Activated naive CD4-positive, alpha-beta T cell treated with anti-CD3 and anti-CD28 coated beads, Interleukin-2, amount 50 U/mL, for 24 hours (primary cell): Measurements from ENCODE around the gene HNRNPL.
"Not testable (repeated sequence)": the region's sequence is repeated elsewhere in the genome, so short reads cannot be mapped to it uniquely, and the experiment has no call there.

Experiments
- H3K27ac Mint-ChIP-seq: one replicate; pipeline ENCODE4 v1.8.0; 2021; ENCODE audit warnings: mild to moderate bottlenecking, mixed read lengths
- H3K27me3 Mint-ChIP-seq: one replicate; pipeline ENCODE4 v1.8.0; 2021; ENCODE audit warnings: mixed read lengths
- H3K36me3 Mint-ChIP-seq: one replicate; pipeline ENCODE4 v1.8.0; 2021; ENCODE audit warnings: mixed read lengths
- H3K4me1 Mint-ChIP-seq: one replicate; pipeline ENCODE4 v1.8.0; 2021; ENCODE audit warnings: mixed read lengths
- H3K4me3 Mint-ChIP-seq: one replicate; pipeline ENCODE4 v1.8.0; 2021; ENCODE audit warnings: mild to moderate bottlenecking, mixed read lengths
- H3K9me3 Mint-ChIP-seq: one replicate; pipeline ENCODE4 v1.8.0; 2021; ENCODE audit warnings: mixed read lengths

The HNRNPL gene

DNA sequence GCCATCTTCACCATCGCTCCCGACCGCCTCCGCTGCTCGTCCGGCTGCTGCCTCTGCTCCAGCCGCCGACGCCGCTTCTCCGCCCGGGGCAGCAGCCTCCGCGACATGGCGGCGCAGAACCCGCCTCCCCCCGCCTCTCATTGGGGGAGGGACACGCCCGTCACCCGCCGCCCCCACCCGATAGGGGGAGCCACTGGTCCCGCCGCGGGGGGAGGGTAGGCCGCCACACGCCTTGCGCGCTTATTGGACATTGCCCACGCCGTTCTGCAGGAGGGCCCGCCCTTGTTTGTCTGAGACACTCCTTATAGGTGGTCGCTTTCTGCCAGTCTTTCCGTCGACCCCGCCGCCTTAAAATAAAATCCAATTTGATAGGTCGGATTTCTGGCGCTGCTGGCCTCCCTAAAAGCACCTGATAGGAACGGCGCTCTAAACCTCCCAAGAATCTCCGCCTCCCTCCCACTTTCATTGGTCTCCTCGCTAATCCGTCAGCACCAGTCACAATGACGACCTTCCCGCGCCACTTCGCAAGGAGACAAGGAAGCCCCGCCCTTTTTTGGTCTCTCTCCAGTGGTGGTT is at the start of gene HNRNPL:
HNRNPL (minus strand) TSS at position 127 of the 576 bp plus-strand sequence; CDS start at position 107, 20 bp downstream.
- peak within 1 kb of the TSS; percentile 96 for H3K4me3 Mint-ChIP-seq
- H3K27ac Mint-ChIP-seq, result peak within 1 kb of the TSS; percentile 98
- H3K27me3 Mint-ChIP-seq, result no peaks in the 10 kb centered on the region
- H3K36me3 Mint-ChIP-seq, result peaks cover 22% of the 10 kb centered on the region
- H3K9me3 Mint-ChIP-seq, result no peaks in the 10 kb centered on the region
- peaks cover 55% of the 10 kb centered on the region for H3K4me1 Mint-ChIP-seq

DNA sequence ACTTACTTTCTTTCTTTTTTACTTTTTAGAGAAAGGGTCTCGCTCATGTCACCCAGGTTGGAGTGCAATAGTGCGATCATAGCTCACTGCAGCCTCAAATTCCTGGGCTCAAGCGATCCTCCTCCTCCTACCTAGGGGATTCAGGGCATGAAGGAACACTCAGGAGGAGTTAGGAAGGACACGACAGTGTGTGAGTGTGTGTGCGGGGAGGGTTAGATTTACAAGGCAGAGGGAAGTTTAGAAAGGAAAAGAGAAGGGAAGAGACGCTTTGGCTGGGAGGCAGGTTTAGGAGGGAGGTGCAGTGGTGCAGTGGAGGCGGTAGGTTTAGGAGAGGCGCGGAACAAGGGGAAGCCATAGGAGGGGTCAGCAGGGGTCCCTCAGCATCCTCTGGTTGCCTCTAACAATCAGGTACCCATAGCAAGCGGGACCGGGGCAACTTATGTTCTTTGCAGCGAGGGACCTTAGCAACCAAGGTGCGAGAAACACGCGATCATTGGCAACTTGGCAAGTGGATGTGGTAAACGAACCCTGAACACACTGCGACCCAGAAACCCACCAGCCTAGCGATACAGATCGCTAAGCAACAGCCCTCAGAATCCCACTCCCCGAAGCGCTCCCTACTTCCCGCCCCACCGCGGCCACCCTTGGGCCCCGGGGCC is 49.1 kb upstream of the HNRNPL start:
- Mint-ChIP-seq H3K36me3 (peaks cover 6% of the 10 kb centered on the region), H3K27ac (peak overlapping the region; percentile 90), H3K4me3 (peak overlapping the region; percentile 99), H3K9me3 (no peaks in the 10 kb centered on the region), H3K27me3 (no peaks in the 10 kb centered on the region), H3K4me1 (peaks cover 40% of the 10 kb centered on the region)

DNA sequence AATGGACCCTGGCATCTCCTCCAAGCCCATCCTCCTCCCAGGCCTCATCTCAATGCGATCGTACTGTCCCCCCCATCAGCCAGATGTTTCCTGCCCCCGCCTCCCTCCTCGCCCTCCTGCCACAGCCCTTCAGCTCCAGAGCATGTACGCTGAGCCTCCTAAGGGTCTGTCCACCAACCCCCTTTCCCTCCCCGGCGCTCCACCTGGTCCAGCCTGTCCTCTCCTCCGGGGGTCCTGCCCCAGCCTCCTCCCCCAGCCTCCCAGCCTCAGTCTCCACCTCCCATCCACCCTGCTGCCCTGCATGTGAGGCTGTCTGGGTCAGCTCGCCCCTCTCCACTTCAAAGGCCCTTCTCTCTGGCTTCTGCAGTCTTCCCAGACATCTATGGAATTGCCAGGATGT is 45.2 kb upstream of the HNRNPL start:
- Mint-ChIP-seq H3K4me3 (no peak overlapping the region), H3K27ac (no peak overlapping the region), H3K27me3 (no peaks in the 10 kb centered on the region), H3K4me1 (peaks cover 18% of the 10 kb centered on the region), H3K9me3 (no peaks in the 10 kb centered on the region), H3K36me3 (peaks cover 2% of the 10 kb centered on the region)

DNA sequence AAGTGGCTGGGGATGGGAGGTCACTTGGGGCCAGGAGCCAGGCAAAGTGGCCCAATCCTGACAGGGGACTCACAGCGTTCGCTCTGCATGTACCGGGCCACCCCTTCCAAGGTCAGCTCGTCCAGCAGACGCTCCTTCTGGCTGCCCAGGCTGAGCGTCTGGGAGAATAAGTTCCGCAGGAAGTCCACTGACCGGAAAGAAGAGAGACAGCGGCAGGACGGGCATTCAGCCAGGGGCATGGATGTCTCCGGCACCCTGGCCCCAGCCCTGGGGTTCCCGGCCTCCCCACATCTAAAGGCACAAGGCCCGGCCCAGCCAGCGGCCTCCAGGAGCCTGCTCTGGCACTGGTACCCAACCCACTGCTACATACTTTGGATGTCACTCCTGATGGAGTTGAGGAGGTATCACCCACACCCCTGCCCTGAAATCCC is 43.6 kb upstream of the HNRNPL start:
- no peaks in the 10 kb centered on the region for H3K9me3 Mint-ChIP-seq
- H3K4me1 Mint-ChIP-seq, result peaks cover 11% of the 10 kb centered on the region
- no peak overlapping the region for H3K4me3 Mint-ChIP-seq
- peaks cover 4% of the 10 kb centered on the region for H3K36me3 Mint-ChIP-seq
- no peaks in the 10 kb centered on the region for H3K27me3 Mint-ChIP-seq
- H3K27ac Mint-ChIP-seq, result no peak overlapping the region

- H3K4me1 Mint-ChIP-seq, result peaks cover 6% of the 10 kb centered on the region
- no peaks in the 10 kb centered on the region for H3K9me3 Mint-ChIP-seq
- no peak overlapping the region for H3K27ac Mint-ChIP-seq
- no peaks in the 10 kb centered on the region for H3K27me3 Mint-ChIP-seq
- no peak overlapping the region for H3K4me3 Mint-ChIP-seq
- peaks cover 4% of the 10 kb centered on the region for H3K36me3 Mint-ChIP-seq
These were observed 43.1 kb upstream of the HNRNPL start for GRCh38 chr19:38892841-38893240.

GRCh38 chr19:38891771-38892170 is 42.0 kb upstream of the HNRNPL start:
- H3K27me3 Mint-ChIP-seq, result no peaks in the 10 kb centered on the region
- H3K9me3 Mint-ChIP-seq, result no peaks in the 10 kb centered on the region
- H3K4me3 Mint-ChIP-seq, result no peak overlapping the region
- no peak overlapping the region for H3K27ac Mint-ChIP-seq
- peaks cover 4% of the 10 kb centered on the region for H3K4me1 Mint-ChIP-seq
- H3K36me3 Mint-ChIP-seq, result peaks cover 4% of the 10 kb centered on the region

DNA sequence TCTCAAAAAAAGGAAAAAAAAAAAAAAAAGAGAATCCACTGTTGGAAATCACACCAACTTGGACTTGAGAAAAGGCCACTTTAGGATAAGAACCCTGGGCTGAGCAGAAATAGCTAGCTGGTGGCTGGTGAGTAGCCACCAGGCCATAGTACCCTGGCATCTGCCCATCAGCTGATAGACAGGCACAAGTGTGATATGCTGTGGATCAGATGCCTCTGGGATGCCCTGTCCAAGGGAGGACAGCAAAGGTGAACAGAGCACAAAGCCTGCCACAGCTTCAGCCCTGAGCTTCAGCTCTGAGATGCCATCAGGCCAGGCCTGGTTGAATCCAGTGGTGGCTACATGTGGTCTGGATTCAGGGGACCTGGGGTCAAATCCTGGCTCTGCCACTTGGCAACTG is 40.9 kb upstream of the HNRNPL start:
- Mint-ChIP-seq H3K4me3 (no peak overlapping the region), H3K4me1 (peaks cover 4% of the 10 kb centered on the region), H3K36me3 (peaks cover 4% of the 10 kb centered on the region), H3K27me3 (no peaks in the 10 kb centered on the region), H3K9me3 (no peaks in the 10 kb centered on the region), H3K27ac (no peak overlapping the region)

- Mint-ChIP-seq H3K36me3 (peaks cover 4% of the 10 kb centered on the region), H3K9me3 (no peaks in the 10 kb centered on the region), H3K27ac (no peak overlapping the region), H3K4me1 (peaks cover 4% of the 10 kb centered on the region), H3K27me3 (no peaks in the 10 kb centered on the region), H3K4me3 (no peak overlapping the region)
These were observed 40.0 kb upstream of the HNRNPL start for GRCh38 chr19:38889803-38890202.

- Mint-ChIP-seq H3K4me3 (no peak overlapping the region), H3K9me3 (no peaks in the 10 kb centered on the region), H3K4me1 (peaks cover 4% of the 10 kb centered on the region), H3K27me3 (no peaks in the 10 kb centered on the region), H3K27ac (no peak overlapping the region), H3K36me3 (peaks cover 4% of the 10 kb centered on the region)
These were observed 39.1 kb upstream of the HNRNPL start for GRCh38 chr19:38888876-38889275.

DNA sequence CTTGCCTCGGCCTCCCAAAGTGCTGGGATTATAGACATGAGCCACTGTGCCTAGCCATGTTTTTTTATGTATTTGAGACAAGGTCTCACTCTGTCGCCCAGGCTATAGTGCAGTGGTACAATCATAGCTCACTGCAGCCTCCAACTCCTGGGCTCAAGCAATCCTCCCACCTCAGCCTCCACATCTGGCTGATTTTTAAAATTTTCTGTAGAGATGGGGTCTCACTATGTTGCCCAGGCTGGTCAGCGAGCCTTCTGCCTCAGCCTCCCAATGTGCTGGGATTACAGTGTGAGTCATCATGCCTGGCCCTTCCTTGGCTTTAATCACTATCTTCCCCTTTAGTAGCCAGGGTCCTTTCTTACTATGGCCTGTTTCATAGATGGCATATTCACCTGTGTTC is 34.9 kb upstream of the HNRNPL start:
- not testable (repeated sequence) for H3K4me3 Mint-ChIP-seq, H3K9me3 Mint-ChIP-seq, H3K36me3 Mint-ChIP-seq, H3K27me3 Mint-ChIP-seq, H3K27ac Mint-ChIP-seq, H3K4me1 Mint-ChIP-seq

GRCh38 chr19:38883286-38883685 is 33.5 kb upstream of the HNRNPL start:
- H3K9me3 Mint-ChIP-seq, result no peaks in the 10 kb centered on the region
- peaks cover 13% of the 10 kb centered on the region for H3K4me1 Mint-ChIP-seq
- no peak overlapping the region for H3K27ac Mint-ChIP-seq
- H3K27me3 Mint-ChIP-seq, result no peaks in the 10 kb centered on the region
- peaks cover 4% of the 10 kb centered on the region for H3K36me3 Mint-ChIP-seq
- no peak overlapping the region for H3K4me3 Mint-ChIP-seq

- Mint-ChIP-seq H3K27me3 (no peaks in the 10 kb centered on the region), H3K27ac (peak overlapping the region; percentile 8), H3K9me3 (no peaks in the 10 kb centered on the region), H3K4me3 (no peak overlapping the region), H3K4me1 (peaks cover 21% of the 10 kb centered on the region), H3K36me3 (peaks cover 4% of the 10 kb centered on the region)
These were observed 31.3 kb upstream of the HNRNPL start for GRCh38 chr19:38880882-38881609.

DNA sequence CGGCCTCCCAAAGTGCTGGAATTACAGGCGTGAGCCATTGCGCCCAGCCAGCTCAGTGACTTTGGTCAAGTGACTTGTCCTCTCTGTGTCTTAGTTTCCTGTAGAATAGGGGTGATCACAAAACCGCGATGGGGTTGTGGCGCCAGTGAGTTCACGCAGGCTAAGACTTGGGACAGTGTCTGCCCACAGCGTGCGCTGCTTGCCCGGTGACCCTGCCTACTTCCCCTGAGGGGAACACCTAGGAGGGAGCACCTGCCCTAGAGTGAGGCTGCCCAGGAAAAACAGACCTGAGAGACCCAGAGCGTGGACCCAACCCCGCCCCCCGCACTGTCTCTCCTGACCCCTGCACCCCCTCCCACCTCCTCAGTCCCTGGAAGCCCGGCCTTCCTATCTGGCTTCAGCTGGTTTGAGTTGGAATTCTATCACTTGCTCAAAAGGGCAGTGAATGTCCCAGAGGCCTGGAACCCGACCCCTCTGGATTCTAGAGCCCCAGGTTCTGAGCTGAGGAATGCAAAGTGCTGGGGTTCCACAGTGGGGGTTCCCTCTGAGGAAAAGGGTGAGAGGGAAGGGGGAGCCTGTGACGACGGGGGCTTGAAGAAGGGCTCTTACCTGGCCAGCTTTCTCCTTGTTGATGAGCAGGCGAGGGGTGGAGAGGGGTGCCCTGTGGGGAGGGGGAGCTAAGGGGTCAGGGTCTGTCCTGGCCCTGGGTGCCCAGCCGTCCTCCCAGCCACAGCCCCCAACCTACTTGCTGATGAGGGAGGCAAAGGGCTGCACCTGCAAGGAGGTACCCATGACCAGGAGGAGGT is 30.5 kb upstream of the HNRNPL start:
- Mint-ChIP-seq H3K9me3 (no peaks in the 10 kb centered on the region), H3K4me3 (peak overlapping the region; percentile 15), H3K4me1 (peaks cover 21% of the 10 kb centered on the region), H3K27ac (peak overlapping the region; percentile 69), H3K27me3 (no peaks in the 10 kb centered on the region), H3K36me3 (peaks cover 4% of the 10 kb centered on the region)

DNA sequence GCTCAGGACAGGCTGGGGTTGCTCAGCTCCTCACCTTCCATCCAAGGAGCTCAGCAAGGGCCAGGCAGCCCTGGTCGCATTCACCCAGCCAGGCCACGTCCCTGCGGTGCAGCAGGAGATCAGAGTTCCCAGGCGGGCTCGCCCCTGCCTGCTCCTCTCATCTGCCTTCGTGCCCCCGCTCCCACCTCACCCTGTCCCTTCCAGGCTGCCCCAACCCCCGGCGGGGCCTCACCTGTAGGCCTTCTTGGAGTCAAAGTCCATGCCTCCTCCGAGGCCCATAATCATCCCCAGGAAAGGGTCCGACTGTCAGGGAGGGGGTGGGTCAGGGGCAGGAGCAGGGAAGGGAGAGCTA is 29.6 kb upstream of the HNRNPL start:
- Mint-ChIP-seq H3K4me1 (peaks cover 21% of the 10 kb centered on the region), H3K4me3 (no peak overlapping the region), H3K27me3 (no peaks in the 10 kb centered on the region), H3K36me3 (peaks cover 4% of the 10 kb centered on the region), H3K9me3 (no peaks in the 10 kb centered on the region), H3K27ac (peak overlapping the region; percentile 86)

DNA sequence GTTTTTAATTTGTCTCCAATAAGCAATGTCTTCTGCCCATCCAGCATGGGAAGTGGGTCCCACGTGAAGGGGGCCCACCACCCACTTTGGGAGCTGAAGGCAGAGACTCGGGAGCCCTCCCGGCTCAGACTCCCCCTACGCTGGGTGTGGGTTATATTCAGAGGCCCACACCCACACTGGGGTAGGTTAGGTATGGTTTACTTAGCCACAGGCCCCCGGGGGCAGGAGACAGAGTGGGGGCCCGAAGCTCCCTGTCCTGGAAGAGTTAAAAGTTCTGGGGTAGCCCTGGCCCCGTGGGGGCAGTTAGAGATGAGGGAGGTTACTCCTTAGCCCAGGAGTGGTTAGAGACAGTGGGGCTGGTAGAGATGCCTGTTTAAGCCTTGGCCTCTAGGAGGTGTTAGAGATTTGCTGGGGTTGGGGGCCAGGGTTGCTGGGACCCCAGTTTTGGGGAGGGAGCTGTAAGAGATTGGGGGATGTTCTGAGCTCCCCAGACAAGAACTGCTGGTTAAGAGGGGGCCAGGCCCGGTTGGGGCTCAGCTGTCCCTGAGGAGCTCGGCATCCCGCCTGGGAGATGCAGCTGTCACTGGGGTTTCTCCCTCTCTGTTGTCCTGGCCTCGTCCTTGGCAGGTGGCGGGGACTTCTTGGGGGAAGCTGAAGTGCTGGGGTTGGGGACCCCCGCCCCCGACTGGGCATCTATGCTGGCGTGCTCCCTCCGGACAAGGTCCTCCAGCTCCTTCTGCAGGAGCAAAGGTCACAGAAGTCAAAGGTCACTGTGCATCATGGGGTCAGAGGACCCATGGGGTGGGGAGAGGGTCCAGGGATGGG is 29.0 kb upstream of the HNRNPL start:
- Mint-ChIP-seq H3K27ac (peak overlapping the region; percentile 86), H3K4me3 (peak overlapping the region; percentile 90), H3K27me3 (no peaks in the 10 kb centered on the region), H3K4me1 (peaks cover 21% of the 10 kb centered on the region), H3K9me3 (no peaks in the 10 kb centered on the region), H3K36me3 (peaks cover 4% of the 10 kb centered on the region)
